Stimulated activated CD8-positive, alpha-beta memory T cell treated with anti-CD3 and anti-CD28 coated beads, Interleukin-7, amount 100 ng/mL, for 24 hours (primary cell): ENCODE results near the gene NF1.
"Not testable (repeated sequence)": the region's sequence is repeated elsewhere in the genome, so short reads cannot be mapped to it uniquely, and the experiment has no call there.

Source experiments
- DNase-seq: peaks from one replicate; pipeline ENCODE4 v3.0.0-alpha.2; 2020; ENCODE audit warnings: low read depth

The NF1 gene

DNA sequence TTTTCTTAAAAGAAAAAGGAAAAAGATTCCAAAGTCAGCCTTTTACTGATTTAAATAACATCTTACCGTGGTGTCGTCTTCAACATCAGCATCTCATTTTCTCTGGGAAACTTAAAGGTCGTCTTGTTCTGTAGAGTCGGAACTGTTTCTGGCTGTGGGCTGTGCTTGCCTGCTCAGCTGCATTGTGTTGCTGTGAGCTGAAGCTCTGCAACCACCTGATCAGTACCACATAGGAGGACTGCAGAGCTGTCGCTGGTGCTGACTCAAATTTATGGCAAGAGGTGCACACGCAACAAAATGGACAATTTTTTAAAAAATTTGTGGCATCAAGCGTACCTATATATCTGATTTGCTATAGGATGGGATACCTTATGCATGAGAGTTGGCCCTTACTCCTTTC lies 202.3 kb downstream of the NF1 start, which contains the start of gene OMG:
Gene OMG (minus strand): TSS at position 150 of the 400 bp plus-strand sequence. CDS start 908 bp downstream, outside the sequence.
- DNase-seq, result no peak

- DNase-seq, result no peak
These were observed 204.8 kb downstream of the NF1 start for GRCh38 chr17:31299624-31300023.

GRCh38 chr17:31307640-31308039 lies 212.9 kb downstream of the NF1 start:
- no peak for DNase-seq

DNA sequence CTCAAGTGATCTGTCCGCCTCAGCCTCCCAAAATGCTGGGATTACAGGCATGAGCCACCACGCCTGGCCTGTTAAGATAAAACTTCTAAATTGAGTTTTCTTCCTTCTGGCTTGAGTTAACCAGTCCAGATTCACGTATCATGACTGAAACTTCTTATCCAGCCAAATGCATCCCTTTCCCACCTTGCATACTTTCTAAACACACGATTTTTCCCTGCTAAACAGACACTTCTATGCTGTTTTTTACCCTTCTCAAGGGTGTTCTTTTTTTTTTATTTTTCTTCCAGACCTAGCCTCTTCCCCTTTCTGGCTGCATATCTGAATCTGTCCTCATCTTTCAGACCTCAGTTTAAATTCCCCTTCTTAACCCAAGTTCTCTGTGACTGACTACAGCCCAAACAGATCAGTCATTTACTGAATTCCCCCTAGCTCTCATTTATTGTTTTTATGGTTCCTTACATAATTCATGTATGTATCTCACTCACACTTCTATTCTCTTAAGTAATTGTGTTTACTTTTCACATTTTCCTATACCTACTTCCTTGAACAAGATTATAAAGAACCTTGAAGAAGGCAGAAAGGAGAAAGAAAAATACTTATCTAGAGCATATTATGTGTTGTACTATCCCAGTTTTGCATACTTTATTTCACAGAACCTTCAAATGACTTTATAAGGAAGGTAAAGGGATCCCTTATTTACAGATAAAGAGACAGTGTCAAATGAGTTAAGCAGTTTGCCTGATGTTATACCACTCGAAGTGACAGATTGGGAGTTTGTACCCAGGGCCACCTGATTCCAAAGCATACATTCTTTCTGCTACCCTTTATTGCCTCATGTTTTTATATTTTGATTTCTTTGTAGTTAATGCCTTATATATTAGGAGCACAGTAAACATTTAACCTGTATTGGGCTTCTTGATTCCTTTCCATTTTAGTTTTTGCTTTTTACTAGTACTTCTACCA lies 213.9 kb downstream of the NF1 start:
- no peak for DNase-seq

DNA sequence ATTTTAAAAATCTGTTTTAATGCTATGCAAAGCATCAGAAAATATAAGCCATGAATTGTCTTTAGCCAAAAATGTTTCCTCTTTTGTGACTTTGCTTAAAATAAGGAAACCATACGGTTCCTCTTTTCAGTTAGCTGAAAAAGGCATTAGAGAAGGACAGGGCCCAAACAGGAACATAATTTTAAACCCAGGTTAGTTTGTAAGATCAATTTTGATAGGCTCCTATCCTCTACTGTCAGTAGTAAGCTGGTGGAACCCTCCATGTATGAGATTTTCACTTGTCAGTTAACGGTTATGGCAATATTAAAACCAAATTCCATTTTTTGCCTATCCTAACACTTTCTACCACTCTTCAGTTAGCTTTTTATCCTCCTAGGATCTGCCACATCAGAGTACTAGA lies 214.8 kb downstream of the NF1 start:
- DNase-seq, result no peak

GRCh38 chr17:31310260-31310659 lies 215.5 kb downstream of the NF1 start:
- no peak for DNase-seq

DNA sequence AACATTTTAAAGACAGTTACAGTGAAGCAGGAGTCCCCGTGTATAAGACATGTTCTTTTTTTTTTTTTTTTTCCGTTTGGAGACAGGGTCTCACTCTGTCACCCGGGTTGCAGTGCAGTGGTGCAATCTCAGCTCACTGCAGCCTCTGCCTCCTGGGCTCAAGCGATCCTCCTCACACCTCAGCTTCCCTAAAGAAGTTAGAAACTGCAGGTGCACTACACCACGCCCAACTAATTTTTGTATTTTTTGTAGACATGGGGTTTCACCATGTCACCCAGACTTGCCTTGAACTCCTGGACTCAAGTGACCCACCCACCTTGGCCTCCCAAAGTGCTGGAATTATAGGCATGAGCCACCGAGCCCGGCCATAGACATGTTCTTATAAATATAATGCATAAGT lies 216.1 kb downstream of the NF1 start:
- no peak for DNase-seq

GRCh38 chr17:31311526-31311925 lies 216.7 kb downstream of the NF1 start:
- no peak for DNase-seq

DNA sequence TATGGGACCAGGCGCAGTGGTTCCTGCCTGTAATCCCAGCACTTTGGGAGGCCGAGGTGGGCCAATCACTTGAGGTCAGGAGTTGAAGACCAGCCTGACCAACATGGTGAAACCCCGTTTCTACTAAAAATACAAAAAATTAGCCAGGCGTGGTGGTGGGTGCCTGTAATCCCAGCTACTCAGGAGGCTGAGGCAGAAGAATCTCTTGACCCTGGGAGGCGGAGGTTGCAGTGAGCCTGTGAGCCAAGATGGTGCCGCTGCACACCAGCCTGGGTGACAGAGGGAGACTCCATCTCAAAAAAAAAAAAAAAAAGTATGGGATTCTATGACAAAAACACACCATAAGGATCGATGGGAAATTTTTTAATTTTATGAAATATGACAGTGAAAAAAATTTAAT lies 217.4 kb downstream of the NF1 start:
- DNase-seq, result not testable (repeated sequence)

- no peak for DNase-seq
These were observed 219.4 kb downstream of the NF1 start, which contains the start of gene EVI2B for GRCh38 chr17:31313982-31314781. Gene EVI2B, minus strand, starts transcription at chr17:31314054. Its CDS starts 8,445 bp downstream, at chr17:31305609.

DNA sequence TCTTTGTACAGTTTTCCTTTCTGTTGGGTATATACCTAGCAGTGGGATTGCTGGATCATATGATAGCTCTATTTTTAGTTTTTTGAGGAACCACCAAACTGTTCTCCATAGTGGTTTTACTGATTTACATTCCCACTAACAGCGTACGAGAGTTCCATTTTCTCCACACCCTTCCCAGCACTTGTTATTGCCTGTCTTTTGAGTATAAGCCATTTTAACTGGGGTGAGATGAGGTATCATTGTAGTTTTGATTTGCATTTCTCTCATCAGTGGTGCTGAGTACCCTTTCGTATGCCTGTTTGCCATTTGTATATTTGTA lies 220.0 kb downstream of the NF1 start:
- no peak for DNase-seq

DNA sequence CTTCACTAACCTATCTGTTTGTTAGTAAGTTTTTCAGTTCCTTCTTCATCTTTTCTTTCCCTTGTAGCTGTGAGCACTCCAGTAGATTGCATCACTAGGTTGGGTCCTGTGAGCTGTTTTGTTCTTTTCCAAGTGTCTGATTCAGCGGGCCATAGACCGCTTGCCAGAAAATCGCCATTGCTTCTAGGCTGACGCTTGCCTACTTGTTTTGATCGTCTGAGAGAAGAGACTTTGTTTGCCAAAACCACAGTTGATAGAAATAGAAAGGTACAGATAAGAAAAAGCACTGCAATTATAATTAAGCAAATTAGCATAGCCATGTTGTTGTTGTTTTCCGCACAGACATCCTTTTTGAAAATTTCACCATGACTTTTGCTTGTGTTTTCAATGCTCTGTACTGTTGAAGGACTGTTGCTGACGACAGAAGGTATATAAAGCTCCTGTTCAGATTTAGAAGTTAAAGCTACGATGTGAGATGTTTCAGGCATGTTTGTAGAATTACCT lies 223.6 kb downstream of the NF1 start:
- DNase-seq, result no peak

DNA sequence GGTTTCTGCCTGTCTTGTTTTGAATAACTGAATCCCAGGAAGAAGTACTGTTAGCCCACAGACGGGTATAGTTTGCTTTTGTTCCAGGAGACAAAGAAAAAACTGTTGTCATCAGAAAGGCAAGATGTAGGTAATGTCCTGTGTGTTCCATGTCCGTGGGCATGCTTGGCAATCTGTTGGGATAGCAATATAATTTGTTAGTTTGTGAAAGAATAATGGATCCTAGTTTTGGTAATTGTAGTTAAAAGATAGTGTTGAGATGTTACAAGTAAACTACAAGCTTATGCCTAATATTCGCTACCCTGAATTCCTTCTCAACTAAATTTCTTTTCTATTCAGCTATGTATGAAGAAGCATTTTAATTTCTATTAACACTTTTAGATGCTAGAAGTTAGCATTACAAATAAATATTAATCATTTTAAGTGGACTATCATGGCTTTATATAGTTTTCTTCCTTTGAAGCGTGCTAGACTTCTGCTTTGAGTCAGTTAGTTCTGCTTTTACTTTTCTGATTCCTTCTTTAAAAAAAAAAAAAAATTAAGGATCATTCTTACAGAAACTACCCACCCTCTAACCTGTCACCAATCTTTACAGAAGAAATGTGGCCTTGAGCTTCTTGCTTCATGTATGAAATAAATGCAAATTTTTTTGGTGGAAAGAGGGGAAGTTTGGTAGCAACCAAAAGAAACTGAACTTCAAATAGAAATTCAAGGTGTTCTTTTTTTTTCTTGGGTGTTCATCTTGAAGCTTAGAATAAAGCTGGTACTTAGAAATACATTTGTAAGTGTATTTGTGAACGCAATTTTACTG lies 224.3 kb downstream of the NF1 start:
- no peak for DNase-seq

DNA sequence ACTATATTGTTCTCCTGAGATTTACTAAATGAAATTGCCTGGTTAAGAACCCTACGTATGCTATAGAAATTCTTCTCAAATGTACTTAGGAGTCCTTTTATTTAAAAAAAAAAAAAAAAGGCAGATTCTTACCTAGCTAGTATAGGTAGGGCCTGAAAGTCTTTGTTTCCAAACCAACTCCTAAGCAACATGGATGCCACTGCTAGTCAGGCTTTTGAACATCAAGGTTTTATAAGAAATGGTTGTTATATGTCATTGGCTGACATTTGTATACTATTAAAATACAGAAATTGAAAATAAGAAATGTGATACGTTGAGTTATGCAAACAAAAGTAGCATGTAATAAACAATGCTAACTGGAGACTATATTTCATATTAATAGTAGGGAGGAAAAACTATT lies 225.5 kb downstream of the NF1 start:
- no peak for DNase-seq

DNA sequence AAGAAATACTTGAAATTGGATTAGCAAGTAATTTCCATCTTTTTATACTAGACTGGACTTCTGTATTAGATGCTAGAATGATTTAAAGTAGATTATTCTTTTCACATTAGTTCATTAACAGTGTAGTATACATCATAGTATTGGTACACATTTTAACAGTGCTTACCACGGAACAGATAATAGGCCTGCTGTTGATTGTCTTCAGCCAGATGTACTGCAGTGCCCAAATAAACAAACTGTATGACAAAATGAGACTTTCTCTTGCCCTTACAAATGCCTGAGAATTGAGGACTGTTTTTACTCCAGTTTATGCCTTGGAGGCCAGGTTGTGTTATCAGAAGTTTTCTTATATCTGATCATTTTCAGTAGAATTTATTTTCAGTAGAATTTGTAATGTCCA lies 226.0 kb downstream of the NF1 start:
- no peak for DNase-seq

DNA sequence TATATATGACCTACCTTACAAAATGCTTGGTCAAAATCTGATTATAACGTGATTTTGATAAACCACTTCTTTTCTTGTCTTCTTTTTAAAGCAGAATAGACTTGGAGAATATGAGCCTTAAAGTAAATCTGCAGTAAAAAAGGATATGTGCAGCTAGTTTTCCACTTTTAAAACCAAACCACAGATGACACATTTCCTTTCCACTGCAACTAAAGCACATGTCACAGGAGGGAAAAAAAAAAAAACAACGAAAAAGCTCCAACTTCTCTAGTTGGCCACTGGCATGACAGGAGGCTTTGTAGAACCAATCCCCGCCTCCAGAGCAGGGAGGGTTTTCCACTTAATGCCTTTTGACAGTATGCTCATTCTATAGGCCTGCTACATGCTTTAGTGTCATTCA lies 226.7 kb downstream of the NF1 start, which contains the start of gene EVI2A:
Gene EVI2A (minus strand): TSS at position 142 of the 400 bp plus-strand sequence. CDS start 2,609 bp downstream, outside the sequence.
- peak; percentile 53 for DNase-seq

- DNase-seq, result no peak
These were observed 227.2 kb downstream of the NF1 start for GRCh38 chr17:31321966-31322365.

GRCh38 chr17:31323551-31323950 lies 228.8 kb downstream of the NF1 start:
- no peak for DNase-seq

DNA sequence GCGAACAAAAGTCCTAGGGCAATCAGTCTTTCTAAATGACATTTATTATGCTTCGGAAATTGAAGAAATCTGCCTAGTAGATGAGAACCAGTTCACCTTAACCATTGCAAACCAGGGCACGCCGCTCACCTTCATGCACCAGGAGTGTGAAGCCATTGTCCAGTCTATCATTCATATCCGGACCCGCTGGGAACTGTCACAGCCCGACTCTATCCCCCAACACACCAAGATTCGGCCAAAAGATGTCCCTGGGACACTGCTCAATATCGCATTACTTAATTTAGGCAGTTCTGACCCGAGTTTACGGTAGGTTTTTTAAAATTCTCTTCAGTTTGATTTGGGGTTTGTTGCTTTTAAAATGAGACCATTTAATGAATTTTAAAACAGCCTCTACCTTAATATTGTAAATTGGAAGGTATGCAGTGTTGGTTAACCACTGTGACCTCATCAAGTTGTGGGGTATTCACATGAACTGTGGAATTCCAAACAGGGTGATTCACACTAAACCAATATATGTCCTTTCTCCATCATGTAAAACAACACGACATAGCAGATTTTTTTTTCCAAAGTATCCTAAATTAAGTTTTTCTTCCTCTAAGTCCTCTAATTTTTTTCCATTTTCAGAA lies 232.9 kb downstream of the NF1 start:
- no peak for DNase-seq

DNA sequence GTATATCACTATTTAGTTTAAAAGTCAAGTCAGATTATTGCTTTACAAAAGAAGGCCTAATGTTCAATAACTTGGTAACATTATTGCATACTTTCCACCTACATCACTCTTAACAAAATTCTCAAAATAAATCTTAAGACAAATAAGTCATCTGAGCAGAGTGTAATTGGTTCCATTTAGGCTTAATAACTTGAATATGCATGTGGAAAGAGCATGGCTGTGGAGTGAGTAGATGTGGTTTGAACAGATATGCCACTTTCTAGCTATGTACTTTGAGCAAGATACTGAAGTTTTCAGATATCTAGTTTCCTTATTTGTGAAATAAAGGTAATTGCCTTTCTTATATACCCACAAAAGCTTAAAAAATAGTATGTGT lies 233.4 kb downstream of the NF1 start:
- DNase-seq, result no peak

GRCh38 chr17:31329221-31329620 lies 234.4 kb downstream of the NF1 start:
- DNase-seq, result no peak
